Raji (cell line): ENCODE measurements around the gene CFTR.

Source experiments
- POLR2A ChIP-seq: IDR thresholded peaks from 2 replicates; pipeline ENCODE4 v1.6.1; 2011; ENCODE audit warnings: low read depth, low read length, control low read depth; ENCODE audit not compliant: insufficient read depth

Gene CFTR

DNA sequence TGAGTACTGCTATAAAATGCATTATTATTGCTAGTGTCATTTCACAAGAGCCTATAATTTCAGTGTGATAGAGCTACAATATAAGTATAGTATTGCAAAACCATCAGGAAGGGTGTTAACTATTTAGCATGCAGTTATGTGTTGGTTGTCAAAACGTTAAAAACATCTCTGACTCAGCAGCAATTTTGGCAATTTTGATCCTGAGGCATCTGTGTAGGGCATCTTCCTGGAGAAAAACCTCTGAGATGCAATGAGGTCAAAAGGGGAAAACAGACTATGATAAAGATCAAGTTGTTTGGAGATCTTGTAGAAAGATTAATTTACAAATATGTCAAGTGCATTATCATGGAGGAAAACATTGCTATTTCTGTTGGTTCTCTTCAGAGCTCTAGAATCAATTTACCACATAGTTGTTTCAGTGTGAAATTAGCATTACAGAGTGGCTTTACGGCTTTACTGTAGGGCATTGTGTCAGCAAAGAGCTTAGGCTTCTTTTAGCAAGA is 5.3 kb downstream of the CFTR start:
- no peak for TF ChIP-seq POLR2A

DNA sequence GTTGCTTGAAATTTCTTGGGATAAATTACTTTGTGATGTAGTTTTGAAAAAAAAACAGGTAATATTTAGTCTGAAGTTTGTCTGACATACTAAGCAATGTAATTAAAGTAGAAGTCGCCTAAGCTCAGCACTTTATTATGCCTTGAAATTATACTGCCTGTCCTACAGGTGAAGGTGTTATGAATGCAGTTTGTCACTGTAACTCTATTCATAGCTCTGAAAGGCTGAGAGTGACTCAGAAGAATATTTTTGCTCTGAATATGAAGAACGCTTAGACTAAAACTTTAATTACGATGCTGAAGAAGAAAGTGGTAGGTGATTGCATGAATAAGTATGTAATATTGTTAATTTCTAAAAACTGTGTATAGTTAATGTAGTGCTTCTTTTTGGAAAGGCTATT is 9.2 kb downstream of the CFTR start:
- no peak for TF ChIP-seq POLR2A

DNA sequence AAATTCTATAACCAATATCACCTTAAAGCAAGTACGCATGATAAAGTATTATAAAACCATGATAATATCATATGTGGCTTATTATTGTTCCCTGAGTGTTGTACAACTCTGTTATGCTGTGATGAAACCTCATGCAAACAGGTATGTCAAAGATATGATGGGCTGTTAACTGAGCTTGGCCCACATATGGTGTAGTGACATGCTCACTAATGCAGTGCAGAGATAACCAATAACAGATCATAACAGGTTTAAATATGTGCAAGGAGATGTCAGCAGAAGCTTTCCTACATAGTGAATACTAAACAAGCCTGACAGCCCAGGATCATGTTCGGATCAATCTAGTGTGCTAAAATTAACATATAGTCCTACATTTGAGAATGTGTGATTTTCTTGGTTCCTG is 9.6 kb downstream of the CFTR start:
- TF ChIP-seq POLR2A: no peak

DNA sequence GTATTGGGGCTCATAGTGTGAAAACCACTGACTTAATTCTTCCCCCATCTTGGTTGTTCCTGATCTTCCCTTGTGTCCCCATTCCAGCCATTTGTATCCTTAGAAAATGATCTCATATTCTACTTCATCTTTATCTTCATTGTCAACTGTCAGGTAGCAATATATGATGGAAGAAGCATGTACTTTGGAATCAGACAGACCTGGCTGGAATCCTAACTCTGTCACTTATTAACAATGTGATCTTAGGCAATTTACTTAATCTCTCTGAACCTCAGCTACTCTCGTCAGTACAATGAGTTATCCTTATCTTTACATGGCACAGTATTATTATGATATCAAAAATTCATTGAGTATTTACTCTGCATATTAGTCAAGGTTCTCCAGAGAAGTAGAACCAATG is 10.1 kb downstream of the CFTR start:
- TF ChIP-seq POLR2A: no peak

DNA sequence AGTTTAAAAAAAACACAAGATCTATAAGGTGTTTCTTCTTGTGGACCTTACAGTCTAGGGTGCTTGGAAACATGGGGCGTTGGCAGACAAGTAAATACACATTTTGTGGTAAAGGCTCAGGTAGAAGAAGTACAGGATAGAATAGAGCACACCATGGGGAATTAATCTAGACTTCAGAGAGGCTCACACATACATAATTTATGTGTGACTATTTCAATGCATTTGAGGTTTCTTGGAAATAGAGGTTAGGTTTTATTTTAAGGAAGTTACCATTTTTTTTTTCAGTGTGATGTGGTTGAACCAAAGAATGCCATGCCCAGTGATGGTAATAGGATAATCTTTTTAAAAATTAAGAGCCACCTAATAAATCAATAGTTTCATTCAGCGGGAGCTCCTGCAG is 12.8 kb downstream of the CFTR start:
- TF ChIP-seq POLR2A: no peak

DNA sequence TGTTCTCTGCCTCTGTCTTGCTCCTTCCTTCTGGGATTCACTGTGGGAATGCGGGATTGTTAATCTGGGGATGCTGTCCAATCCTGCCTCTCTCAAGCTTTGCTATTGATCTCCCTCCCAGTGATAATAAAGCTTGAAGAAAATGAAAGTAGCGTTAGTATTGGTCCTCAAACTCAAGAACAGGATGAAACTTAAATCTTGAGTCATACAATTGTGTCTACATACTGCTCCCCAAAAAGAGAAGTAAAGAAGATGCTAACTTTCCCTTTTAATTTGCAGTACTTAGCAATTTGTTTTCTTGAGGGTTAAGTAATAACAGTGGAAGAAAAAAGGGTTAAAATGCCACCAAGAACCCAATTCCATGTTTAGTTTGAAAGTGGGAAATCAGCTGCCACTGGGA is 13.6 kb downstream of the CFTR start:
- TF ChIP-seq POLR2A: no peak

DNA sequence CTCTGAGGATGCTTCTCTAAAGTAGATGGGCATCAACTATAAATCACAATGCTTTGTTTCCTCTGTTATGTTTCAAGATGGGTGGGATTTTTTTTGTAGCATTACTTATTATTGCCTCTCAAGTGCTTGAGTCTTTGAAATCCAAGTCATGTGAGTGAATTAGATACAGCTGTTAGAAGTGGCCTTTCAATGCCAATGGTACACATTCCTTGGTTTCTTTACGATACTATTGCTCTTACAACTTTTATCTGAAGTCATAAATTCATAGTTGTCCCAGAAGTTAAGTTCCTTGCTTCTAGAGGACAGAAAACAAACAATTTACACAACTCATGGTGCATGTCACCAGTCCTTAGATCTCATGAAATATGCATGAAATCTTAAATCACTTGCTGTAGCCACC is 15.5 kb downstream of the CFTR start:
- no peak for TF ChIP-seq POLR2A

DNA sequence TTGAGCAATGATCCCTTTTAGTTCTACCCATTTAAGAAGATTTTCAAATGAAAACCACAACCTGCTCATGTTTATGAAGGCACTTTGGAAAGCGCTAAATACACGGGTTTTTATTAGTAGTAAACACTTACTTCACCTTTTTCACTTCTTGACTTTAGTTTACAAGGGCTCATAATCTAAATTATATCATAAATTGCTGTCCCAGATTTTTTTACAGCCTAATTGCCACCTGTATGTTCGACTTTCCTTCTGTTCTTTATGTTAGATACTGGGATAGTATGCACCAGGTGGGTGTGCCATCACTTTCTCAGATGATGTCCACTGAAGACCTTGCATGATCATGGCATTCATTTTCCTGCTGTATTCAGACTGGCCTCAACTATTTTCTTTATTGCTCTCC is 22.5 kb downstream of the CFTR start:
- TF ChIP-seq POLR2A: no peak

DNA sequence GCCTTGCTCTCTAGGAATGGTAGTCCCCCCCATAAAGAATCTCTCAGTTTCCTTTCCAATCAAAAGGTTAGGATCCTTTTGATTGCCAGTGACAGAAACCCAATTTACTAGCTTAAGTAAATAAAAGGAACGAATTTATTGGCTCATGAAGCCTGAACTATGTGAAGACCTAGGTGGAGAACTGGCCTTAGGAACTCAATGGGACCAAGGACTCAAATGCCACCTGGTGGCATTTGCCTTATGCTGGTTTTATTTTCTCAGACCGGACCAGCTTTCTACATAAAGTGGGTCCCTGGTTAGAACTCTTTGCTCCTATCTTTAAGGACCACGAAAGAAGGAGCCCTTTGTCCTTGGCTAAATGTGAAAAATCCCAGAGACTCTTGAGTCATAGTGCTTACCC is 25.4 kb downstream of the CFTR start:
- TF ChIP-seq POLR2A: no peak

DNA sequence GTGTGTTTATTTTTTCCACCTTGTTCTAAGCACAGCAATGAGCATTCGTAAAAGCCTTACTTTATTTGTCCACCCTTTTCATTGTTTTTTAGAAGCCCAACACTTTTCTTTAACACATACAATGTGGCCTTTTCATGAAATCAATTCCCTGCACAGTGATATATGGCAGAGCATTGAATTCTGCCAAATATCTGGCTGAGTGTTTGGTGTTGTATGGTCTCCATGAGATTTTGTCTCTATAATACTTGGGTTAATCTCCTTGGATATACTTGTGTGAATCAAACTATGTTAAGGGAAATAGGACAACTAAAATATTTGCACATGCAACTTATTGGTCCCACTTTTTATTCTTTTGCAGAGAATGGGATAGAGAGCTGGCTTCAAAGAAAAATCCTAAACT is 28.9 kb downstream of the CFTR start:
- no peak for TF ChIP-seq POLR2A

DNA sequence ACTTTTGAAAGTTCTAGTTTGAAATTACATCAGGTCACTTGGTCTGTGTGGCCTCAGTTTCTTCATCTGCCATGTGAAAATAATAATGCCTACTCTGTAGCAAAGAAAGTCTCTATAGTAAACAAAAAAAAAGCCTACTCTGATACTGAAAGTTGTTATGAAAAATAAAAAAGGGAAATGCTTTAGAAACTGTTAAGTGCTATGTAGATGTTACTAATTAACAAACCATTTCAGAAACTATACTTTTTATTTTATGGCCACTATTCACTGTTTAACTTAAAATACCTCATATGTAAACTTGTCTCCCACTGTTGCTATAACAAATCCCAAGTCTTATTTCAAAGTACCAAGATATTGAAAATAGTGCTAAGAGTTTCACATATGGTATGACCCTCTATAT is 50.6 kb downstream of the CFTR start:
- TF ChIP-seq POLR2A: no peak

DNA sequence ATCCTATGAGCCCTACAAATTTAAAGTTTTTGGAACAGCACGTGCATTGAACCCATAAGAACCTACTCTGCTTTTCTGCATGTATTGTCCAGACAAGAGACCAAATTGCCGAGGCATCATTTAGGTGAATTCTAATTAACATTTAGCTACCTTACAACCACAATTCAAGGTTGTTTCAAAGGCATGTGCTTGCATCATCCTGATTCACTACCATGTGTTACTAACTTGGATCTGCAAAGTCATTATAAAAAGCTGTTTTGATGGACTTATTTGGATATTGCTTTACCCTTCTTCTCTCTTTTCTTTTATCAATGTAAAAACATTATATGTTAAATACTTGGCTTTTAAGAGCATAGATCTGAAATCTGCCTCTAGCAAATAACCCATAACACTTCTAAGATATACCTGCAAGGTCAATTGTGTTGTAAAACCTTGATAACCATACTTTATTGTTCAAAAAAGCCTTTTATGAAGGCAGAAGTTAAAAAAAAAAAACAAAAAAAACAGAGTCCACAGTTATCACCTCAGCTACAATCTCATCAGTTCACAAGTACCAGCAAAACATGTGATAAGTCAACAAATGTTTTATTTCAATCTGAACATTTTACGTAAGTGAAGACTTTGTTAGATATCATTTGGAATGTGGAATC is 51.9 kb downstream of the CFTR start:
- TF ChIP-seq POLR2A: no peak

DNA sequence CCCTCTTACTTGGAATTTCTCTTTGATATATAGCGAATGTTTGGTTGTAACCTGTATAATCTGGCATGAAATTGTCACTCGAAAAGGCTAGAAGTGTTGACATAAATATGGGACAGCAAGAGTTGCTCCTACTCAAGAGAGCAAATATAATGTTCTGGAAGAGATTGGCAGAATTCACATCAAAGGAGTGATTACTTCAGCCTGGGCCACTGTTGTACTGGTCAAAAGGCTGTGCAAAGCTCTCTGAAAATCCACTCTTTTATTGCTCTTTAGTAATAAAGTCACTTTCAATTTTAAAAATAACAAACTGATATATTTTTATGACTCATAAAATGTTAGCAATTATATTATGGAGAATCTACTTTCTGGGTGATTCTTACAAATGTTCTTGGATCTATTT is 58.2 kb downstream of the CFTR start:
- TF ChIP-seq POLR2A: no peak

DNA sequence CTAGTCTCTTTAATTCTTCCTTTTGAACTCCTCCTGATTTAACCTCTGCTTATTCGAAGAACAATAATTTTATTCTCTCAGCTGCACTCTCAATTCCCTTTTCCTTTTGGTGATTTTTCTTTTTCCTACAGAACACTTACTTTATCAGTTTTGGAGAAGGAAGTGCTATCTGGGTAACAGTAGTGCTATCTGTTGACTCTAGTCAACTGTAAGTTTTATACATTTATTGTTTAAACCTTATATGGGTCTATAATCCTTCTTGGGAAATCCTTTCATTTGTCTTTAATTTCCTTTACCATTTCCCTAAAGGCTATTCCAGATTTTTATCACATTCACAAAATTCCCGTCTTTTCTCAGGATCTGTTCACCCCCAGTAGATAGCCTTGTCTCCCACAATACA is 64.2 kb downstream of the CFTR start:
- TF ChIP-seq POLR2A: no peak

DNA sequence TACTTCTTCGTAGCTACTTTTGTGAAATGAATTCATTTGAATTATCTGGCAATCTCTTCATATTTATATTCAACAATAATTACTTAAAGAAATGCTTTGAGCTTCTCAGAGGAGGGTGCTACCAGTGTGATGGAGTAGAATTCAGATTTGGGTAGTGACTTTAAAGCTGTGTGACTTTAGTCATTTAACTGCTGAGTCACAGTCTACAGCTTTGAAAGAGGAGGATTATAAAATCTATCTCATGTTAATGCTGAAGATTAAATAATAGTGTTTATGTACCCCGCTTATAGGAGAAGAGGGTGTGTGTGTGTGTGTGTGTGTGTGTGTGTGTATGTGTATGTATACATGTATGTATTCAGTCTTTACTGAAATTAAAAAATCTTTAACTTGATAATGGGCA is 68.2 kb downstream of the CFTR start:
- TF ChIP-seq POLR2A: no peak

DNA sequence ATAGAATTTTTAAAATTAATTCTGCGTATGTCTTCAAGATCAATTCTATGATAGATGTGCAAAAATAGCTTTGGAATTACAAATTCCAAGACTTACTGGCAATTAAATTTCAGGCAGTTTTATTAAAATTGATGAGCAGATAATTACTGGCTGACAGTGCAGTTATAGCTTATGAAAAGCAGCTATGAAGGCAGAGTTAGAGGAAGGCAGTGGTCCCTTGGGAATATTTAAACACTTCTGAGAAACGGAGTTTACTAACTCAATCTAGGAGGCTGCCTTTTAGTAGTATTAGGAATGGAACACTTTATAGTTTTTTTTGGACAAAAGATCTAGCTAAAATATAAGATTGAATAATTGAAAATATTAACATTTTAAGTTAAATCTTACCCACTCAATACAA is 70.8 kb downstream of the CFTR start:
- TF ChIP-seq POLR2A: no peak

DNA sequence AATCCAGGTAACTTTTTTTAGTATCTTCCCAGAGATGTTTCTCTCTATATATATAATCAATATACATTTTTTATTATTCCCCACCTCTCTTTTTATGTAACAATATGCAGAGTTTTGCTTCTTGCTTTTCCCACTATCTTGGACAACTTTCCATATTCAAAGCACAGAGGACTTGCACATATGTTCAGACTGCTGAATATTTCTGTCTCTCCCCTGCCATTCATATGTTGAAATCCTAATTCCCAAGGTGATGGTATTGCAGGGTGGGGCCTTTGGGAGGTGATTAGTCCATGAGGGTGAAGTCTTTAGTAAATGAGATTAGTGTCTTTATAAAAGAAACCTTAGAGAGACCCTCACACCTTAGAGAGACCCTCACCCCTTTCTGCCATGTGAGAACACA is 72.8 kb downstream of the CFTR start:
- TF ChIP-seq POLR2A: no peak
